HG02885 (cell line): ENCODE measurements around the gene TJP3.

Experiments
- ATAC-seq: cut with Tn5 transposase; IDR thresholded peaks from one replicate; pipeline ENCODE4 v1.9.1; 2021; ENCODE audit warnings: mild to moderate bottlenecking; ENCODE audit not compliant: unreplicated experiment, poor library complexity

Gene TJP3

GRCh38 chr19:3798137-3798536, 90.0 kb downstream of the TJP3 start:
- ATAC-seq: no peak
